CD14-positive monocyte (primary cell): ENCODE measurements around the gene ZSWIM3. TPM values are rescaled to one million over a fixed set of nuclear protein-coding genes. Genes with fewer than 3 reads are reported as not detected.
A peak's percentile ranks its signal among the peaks of the same experiment; 100 is the strongest.

Experiments
- DNase-seq, 3 donors: peaks; one replicate each; pipeline ENCODE4 v3.0.0-alpha.2; 2011 to 2022
- H2AFZ ChIP-seq: 2 replicates; pipeline ENCODE4 v1.6.0; 2012; ENCODE audit warnings: mild to moderate bottlenecking, low read depth, low read length, inconsistent platforms; ENCODE audit not compliant: insufficient read depth, poor library complexity, severe bottlenecking
- H3K27ac ChIP-seq, 2 donors: 1 replicate in 1 of 2; 2 replicates in 1 of 2; pipeline ENCODE4 v1.5.1; 2012 to 2013; ENCODE audit warnings: low read length in 2 of 2, control low read depth in 1 of 2, inconsistent platforms in 1 of 2, low read depth in 1 of 2, mild to moderate bottlenecking in 1 of 2
- H3K27me3 ChIP-seq, 2 donors: one replicate each; pipeline versions ENCODE4 v1.6.0 to v1.6.1; 2011 to 2013; ENCODE audit warnings: low read length in 2 of 2; ENCODE audit not compliant: control insufficient read depth in 2 of 2, insufficient read depth in 2 of 2
- H3K36me3 ChIP-seq, 2 donors: replicated peaks in 1 of 2; 1 replicate in 1 of 2; 2 replicates in 1 of 2; pipeline versions ENCODE4 v1.5.1 to v1.6.1; 2012 to 2013; ENCODE audit warnings: low read length in 2 of 2, control low read depth in 1 of 2, inconsistent platforms in 1 of 2, mild to moderate bottlenecking in 1 of 2; ENCODE audit not compliant: insufficient read depth in 2 of 2, control insufficient read depth in 1 of 2
- H3K4me1 ChIP-seq, 2 donors: 1 replicate in 1 of 2; 2 replicates in 1 of 2; pipeline versions ENCODE4 v1.5.1 to v1.6.1; 2012 to 2013; ENCODE audit warnings: low read length in 2 of 2, control low read depth in 1 of 2, inconsistent platforms in 1 of 2, mild to moderate bottlenecking in 1 of 2, moderate library complexity in 1 of 2; ENCODE audit not compliant: insufficient read depth in 2 of 2, control insufficient read depth in 1 of 2
- H3K4me2 ChIP-seq: replicated peaks from 2 replicates; pipeline ENCODE3; 2012; ENCODE audit warnings: low read length, moderate library complexity, mild to moderate bottlenecking; ENCODE audit not compliant: poor library complexity, severe bottlenecking; ENCODE audit errors: extremely low read depth
- H3K4me3 ChIP-seq, 3 experiments: fragments of 200-600 bp in 1 of 3; sonication (generic) in 1 of 3; replicated peaks in 1 of 3; 1 replicate in 2 of 3; 2 replicates in 1 of 3; pipeline ENCODE4 v1.5.1; 2011 to 2013; ENCODE audit warnings: low read length in 3 of 3, mild to moderate bottlenecking in 3 of 3, control low read depth in 2 of 3, low read depth in 2 of 3, inconsistent platforms in 1 of 3, moderate library complexity in 1 of 3
- H3K79me2 ChIP-seq: 2 replicates; pipeline ENCODE4 v1.6.0; 2012; ENCODE audit warnings: mild to moderate bottlenecking, control low read depth, inconsistent platforms, low read length, moderate library complexity; ENCODE audit not compliant: insufficient read depth
- H3K9ac ChIP-seq: 2 replicates; pipeline ENCODE4 v1.6.0; 2017; ENCODE audit warnings: low read length, mild to moderate bottlenecking; ENCODE audit not compliant: insufficient read depth, poor library complexity, severe bottlenecking
- H3K9me3 ChIP-seq, 2 donors: replicated peaks in 1 of 2; 1 replicate in 1 of 2; 2 replicates in 1 of 2; pipeline versions ENCODE4 v1.5.1 to v1.6.1; 2012 to 2013; ENCODE audit warnings: low read length in 2 of 2, control low read depth in 1 of 2; ENCODE audit not compliant: control insufficient read depth in 1 of 2, insufficient read depth in 1 of 2
- H4K20me1 ChIP-seq: 2 replicates; pipeline ENCODE4 v1.6.0; 2012; ENCODE audit warnings: mild to moderate bottlenecking, low read length, control low read depth, moderate library complexity; ENCODE audit not compliant: insufficient read depth
- H3K27ac Mint-ChIP-seq, 7 donors: one replicate each; pipeline ENCODE4 v1.8.0; 2020; ENCODE audit warnings: mild to moderate bottlenecking in 7 of 7, mixed read lengths in 7 of 7, moderate library complexity in 6 of 7, inconsistent platforms in 2 of 7
- H3K27me3 Mint-ChIP-seq, 3 donors: one replicate each; pipeline ENCODE4 v1.8.0; 2021 to 2022; ENCODE audit warnings: low read depth in 3 of 3, mild to moderate bottlenecking in 3 of 3, mixed read lengths in 3 of 3, moderate library complexity in 3 of 3, inconsistent platforms in 1 of 3
- H3K36me3 Mint-ChIP-seq, 2 donors: one replicate each; pipeline ENCODE4 v1.8.0; 2020; ENCODE audit warnings: mixed read lengths in 2 of 2, inconsistent platforms in 1 of 2, mild to moderate bottlenecking in 1 of 2
- H3K4me1 Mint-ChIP-seq: one replicate; pipeline ENCODE4 v1.8.0; 2020; ENCODE audit warnings: mild to moderate bottlenecking, mixed read lengths
- H3K4me3 Mint-ChIP-seq, 2 donors: one replicate each; pipeline ENCODE4 v1.8.0; 2020; ENCODE audit warnings: mild to moderate bottlenecking in 2 of 2, mixed read lengths in 2 of 2, moderate library complexity in 1 of 2
- H3K9me3 Mint-ChIP-seq, 7 donors: one replicate each; pipeline ENCODE4 v1.8.0; 2020 to 2022; ENCODE audit warnings: mixed read lengths in 7 of 7, mild to moderate bottlenecking in 6 of 7, moderate library complexity in 6 of 7, inconsistent platforms in 2 of 7
- CTCF ChIP-seq: fragments of 200-600 bp; IDR thresholded peaks from one replicate; pipeline ENCODE4 v1.8.0; 2022; ENCODE audit warnings: antibody characterized with exemption, mild to moderate bottlenecking
- WGBS: methylation state at CpG from one replicate; pipeline ENCODE4 v1.1.5; 2013; ENCODE audit warnings: missing lambda C conversion rate; ENCODE audit not compliant: insufficient coverage; 5-methylcytosine and 5-hydroxymethylcytosine counted together
- intact Hi-C, 2 donors: fragments of 100-400 bp; cut with micrococcal nuclease; formaldehyde crosslinking; loops; one replicate each; pipeline versions ENCODE4 v1.15.0 to v1.15.1; 2023
- polyA plus RNA-seq, 3 donors: library from polyadenylated mRNA; depleted of rRNA in 1 of 3; unstranded in 2 of 3; stranded (reverse) in 1 of 3; fragments of 300-500 nt in 2 of 3; fragments of >200 nt in 1 of 3; fragmentation: Illumina TruSeq in 2 of 3; gene quantifications; 1 replicate in 2 of 3; 2 replicates in 1 of 3; pipeline ENCODE4 v1.2.3, GENCODE V29; 2012 to 2021

ZSWIM3 gene
- polyA plus RNA-seq, 3 donors = 0.29 to 1.5 (median 0.64) TPM

DNA sequence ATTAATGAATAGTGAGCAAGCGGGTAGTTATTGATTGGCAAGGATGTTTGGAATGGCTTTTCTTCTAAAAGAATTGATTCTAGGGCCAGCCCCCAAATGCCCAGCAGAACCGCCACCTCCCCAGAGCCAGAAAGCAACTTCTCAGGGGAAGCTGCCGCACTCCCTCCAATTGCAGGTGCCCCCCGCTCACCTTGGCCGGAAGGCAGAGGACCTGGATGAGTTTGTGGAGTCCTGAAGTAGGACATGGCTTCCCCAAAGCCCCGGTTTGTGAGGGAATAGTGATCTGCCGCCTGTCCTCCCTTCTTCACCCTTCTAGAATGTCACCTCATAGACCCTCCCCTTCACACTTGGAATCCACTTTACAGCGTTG, 29.9 kb downstream of the ZSWIM3 start, which contains the start of gene SPATA25:
SPATA25 (minus strand) TSS at position 277 of the 370 bp plus-strand sequence; CDS start at position 245, 32 bp downstream.
- no peaks in the 10 kb centered on the region for H3K27me3 ChIP-seq
- Mint-ChIP-seq H3K4me3 (no peak within 1 kb of the TSS), H3K27ac (peak within 1 kb of the TSS in 1 of 7 donors; percentile 52), H3K9me3 (peaks cover 0 to 2% (median 0%) of the 10 kb centered on the region in 7 donors), H3K4me1 (peaks cover 37% of the 10 kb centered on the region), H3K27me3 (no peaks in the 10 kb centered on the region), H3K36me3 (peaks cover 30 to 40% of the 10 kb centered on the region in 2 donors)
- H3K27ac ChIP-seq = no peak within 1 kb of the TSS
- intact Hi-C loops = loop anchor here in 1 of 2 donors (5.0 kb wide), 1 partner anchor 45 kb away; the partner anchor contains the start of gene PCIF1
- H3K36me3 ChIP-seq = peaks cover 24 to 34% of the 10 kb centered on the region in 2 donors
- peaks cover 9% of the 10 kb centered on the region for H4K20me1 ChIP-seq
- WGBS = no CpG with 5 or more reads among the region's 8 CpGs
- H2AFZ ChIP-seq = no peak within 1 kb of the TSS
- DNase-seq = no peak
- H3K9ac ChIP-seq = no peak within 1 kb of the TSS
- peaks cover 39 to 48% of the 10 kb centered on the region in 2 donors for H3K4me1 ChIP-seq
- no peak within 1 kb of the TSS for H3K4me2 ChIP-seq
- H3K4me3 ChIP-seq = no peak within 1 kb of the TSS
- H3K9me3 ChIP-seq = no peaks in the 10 kb centered on the region
- TF ChIP-seq CTCF = no peak
- H3K79me2 ChIP-seq = peaks cover 48% of the 10 kb centered on the region

DNA sequence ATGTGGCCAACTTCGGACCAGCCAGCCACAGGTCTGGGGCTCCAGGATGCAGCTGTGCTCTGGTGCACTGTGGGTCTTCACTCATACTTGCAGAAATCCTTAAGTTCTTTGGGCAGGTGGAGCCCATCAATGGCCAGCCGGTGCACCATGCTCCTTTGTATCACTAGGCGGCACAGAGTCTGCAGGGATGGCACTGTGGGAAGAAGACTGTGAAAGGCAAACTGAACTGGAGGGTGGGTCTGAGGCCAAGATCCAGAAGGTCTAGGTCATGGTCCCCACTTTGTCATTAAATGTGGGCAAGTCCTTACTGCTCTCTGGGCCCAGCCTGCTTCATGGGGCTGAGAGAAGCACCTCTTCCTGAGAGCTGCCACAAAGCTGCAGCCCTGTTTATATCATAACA, 31.3 kb downstream of the ZSWIM3 start:
- Mint-ChIP-seq H3K4me3 (no peak overlapping the region), H3K9me3 (peaks cover 0 to 2% (median 0%) of the 10 kb centered on the region in 7 donors), H3K4me1 (peaks cover 42% of the 10 kb centered on the region), H3K27me3 (no peaks in the 10 kb centered on the region), H3K27ac (peak overlapping the region in 1 of 7 donors; percentile 24), H3K36me3 (peaks cover 23 to 32% of the 10 kb centered on the region in 2 donors)
- no peak overlapping the region for H3K4me2 ChIP-seq
- H3K27me3 ChIP-seq = no peaks in the 10 kb centered on the region
- no peak overlapping the region for H3K4me3 ChIP-seq
- H3K27ac ChIP-seq = no peak overlapping the region
- H4K20me1 ChIP-seq = peaks cover 20% of the 10 kb centered on the region
- H3K4me1 ChIP-seq = peaks cover 52 to 60% of the 10 kb centered on the region in 2 donors
- no peak for DNase-seq
- WGBS = 67% methylated on average over 3 of the region's 3 CpGs
- intact Hi-C loops = loop anchor here in 1 of 2 donors (5.0 kb wide), 1 partner anchor 44 kb away; the partner anchor contains the start of gene PCIF1
- TF ChIP-seq CTCF = no peak
- no peaks in the 10 kb centered on the region for H3K9me3 ChIP-seq
- no peak overlapping the region for H3K9ac ChIP-seq
- H3K36me3 ChIP-seq = peaks cover 14 to 29% of the 10 kb centered on the region in 2 donors
- H3K79me2 ChIP-seq = peaks cover 46% of the 10 kb centered on the region
- H2AFZ ChIP-seq = no peak overlapping the region
